Stimulated activated CD8-positive, alpha-beta memory T cell treated with anti-CD3 and anti-CD28 coated beads, Interleukin-15, amount 100 ng/mL, for 24 hours (primary cell): ENCODE data around the gene TEX35.
"Not testable (repeated sequence)": the region's sequence is repeated elsewhere in the genome, so short reads cannot be mapped to it uniquely, and the experiment has no call there.

Experiments
- DNase-seq: peaks from one replicate; pipeline ENCODE4 v3.0.0-alpha.2; 2020; ENCODE audit warnings: low read depth

Gene TEX35

DNA sequence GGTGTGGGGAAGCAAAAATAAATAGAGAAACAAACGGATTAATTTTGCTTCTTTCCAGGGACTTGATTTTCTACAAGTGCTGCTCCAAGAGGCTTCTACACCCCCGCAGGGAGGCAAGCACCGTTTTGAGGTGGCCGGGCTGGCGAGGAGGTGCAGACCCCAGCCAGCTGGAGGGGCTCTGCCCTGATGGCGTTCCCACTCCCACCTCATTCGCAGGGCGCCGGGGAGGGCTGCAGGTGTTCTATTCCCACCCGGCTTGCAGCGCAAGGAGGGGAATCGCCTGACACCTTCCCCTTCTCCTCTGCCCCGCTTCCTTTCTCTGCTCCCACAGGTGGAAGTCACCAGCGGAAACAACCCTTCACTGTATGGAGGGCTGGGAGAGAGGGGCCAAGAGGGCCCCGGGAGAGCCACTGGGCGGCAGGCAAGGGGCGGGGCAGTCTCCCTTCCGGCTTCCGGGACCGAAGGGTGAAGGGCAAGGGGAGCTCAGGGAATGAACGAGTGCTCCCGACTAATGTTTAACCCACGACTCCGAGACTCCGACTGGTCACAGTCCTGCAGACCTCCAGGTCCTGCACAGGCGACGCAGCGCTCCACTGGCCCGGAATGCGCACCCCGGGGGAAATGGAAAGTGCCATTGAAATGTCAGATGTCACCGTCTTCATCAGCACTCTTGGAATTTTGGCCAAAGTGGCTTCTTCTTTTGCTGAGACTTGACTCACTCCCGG, 29.1 kb downstream of the TEX35 start:
- peak; percentile 26 for DNase-seq

GRCh38 chr1:178542554-178543289, 29.8 kb downstream of the TEX35 start:
- DNase-seq: peak; percentile 96

- no peak for DNase-seq
These were observed 30.3 kb downstream of the TEX35 start for GRCh38 chr1:178543290-178543607.

GRCh38 chr1:178544531-178544930, 31.6 kb downstream of the TEX35 start:
- no peak for DNase-seq

DNA sequence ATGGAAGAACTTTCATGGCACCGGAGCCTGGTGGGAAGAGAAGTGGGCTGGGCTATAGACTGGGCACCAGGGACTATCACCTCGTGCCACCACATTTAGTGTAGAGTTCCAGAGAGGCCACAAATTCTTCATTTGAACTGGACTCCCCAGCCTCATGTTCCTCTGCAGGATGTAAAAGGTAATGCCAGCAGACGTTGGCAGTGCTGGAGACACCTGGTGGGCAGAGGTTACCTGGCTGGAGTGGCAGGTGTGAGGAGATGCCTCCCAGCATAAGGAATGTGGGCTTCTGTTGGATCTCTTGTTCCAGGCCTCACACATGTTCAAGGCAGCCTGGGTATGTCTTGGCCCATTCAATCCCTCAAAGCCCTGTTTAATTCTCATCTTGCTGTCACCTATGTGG, 35.2 kb downstream of the TEX35 start:
- DNase-seq: no peak

DNA sequence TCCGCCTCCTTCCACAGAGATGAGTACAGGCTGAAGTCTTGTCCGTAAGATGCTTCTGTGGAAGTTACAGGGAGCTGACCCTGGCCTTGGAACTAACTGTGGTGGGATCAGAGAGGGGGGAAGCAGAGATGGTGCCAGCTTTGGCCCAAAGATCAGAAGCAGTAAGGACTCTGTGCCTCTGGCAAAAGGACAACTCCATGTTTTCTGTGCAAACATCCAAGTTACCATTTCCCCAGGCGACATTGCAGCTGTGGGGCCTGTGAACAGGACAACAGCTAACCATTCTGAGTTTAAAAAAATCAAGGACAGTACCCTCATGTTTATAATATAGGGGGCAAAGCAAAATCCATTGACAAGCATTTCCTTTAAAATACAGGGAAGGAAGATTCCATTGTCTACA, 38.4 kb downstream of the TEX35 start:
- DNase-seq: no peak

DNA sequence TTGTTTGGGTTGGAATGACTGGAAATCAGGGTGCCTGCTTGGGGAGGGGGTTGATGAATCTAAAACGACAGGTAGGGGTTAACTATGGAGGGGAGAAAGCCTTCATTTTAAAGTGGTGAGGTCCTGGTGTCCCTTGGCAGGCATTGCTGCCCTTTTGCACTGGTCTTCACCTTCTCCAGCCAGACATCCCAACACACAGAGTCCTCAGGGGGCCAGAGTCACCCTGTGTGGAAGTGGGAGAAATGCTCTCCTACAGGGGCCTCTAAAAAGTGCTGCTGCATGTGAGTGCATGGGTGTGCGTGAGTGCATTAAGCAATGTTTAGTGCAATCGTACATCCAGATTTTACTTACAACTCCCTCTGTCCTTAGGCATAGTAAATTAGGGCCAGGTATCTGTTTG, 39.0 kb downstream of the TEX35 start:
- DNase-seq: no peak

GRCh38 chr1:178552856-178553255, 39.9 kb downstream of the TEX35 start:
- DNase-seq: no peak

DNA sequence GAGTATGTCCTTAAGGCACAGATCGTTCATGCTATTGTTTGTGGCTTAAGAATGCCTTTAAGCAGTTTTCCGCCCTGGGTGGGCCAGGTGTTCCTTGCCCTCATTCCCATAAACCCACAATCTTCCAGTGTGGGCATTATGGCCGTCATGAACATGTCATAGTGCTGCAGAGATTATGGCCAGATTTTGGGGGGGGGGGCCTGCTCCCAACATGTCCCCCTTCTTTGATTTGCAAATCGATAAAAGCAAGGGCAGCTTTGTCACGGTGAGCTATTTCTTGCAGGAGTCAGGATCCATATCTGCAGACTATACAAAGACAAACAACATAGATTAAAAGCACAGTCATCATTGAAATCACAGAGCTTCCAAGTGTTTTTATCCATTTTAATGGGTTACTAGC, 41.4 kb downstream of the TEX35 start:
- not testable (repeated sequence) for DNase-seq

DNA sequence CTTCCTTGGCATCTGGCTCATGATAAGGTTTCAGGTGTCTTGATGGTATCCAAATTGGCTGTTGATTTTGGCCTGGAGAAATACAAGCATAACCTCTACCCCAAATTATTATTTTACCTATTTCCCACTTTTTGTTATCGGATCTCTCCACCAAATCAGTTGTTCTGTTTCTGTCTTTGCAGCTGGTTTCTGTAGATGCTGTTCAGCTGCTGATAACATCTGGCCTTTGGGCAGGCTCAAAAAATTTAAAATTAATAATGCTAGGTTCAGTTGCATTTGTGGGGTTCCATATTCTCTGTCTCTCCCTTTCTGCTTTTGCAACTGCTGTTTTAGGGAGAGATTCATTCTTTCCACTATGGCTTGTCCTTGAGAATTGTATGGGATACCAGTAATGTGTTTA, 42.7 kb downstream of the TEX35 start:
- DNase-seq: not testable (repeated sequence)

DNA sequence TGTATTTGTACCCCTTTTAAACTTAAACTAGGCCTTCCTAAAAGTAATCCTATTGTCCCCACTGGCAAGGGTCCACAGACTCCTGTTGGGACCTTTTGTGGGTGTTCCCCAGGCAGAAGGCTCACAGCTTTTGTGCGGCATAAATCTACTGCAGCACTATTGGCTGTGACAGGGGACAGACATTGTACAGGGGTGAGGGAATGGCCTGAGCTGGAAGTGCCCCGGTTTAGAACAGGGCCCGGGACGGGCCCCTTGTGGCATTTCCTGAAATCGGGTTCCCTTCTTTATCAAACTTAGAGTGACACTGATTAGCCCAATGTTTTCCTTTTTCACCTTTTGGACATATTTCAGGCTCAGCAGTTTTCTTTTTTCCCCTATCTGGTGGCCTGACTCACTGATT, 45.9 kb downstream of the TEX35 start:
- not testable (repeated sequence) for DNase-seq

DNA sequence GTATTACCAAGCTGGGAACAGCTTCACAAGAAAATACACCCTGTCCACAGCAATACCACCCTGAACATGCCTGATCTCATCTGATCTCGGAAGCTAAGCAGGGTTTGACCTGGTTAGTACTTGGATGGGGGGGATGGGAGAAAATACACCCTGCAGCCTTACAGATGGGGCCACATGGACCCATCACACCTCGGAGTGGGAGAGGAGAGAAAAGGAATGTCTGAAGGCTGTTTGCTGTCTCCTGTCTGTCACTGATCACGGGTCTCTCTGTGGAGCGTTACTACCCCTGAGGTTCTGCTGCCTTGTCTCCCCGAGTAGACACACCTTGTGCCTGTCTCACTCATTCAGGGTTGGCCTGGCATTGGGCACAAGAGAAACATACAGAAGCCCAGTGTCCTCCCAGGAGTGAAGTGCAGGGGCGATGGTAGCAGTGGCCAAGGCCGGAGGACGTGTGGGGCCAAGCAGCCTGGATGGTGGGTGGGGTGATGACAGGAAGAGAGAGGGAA, 48.0 kb downstream of the TEX35 start:
- no peak for DNase-seq

- no peak for DNase-seq
These were observed 50.4 kb downstream of the TEX35 start for GRCh38 chr1:178563099-178563820.

- no peak for DNase-seq
These were observed 51.3 kb downstream of the TEX35 start for GRCh38 chr1:178564086-178564782.

DNA sequence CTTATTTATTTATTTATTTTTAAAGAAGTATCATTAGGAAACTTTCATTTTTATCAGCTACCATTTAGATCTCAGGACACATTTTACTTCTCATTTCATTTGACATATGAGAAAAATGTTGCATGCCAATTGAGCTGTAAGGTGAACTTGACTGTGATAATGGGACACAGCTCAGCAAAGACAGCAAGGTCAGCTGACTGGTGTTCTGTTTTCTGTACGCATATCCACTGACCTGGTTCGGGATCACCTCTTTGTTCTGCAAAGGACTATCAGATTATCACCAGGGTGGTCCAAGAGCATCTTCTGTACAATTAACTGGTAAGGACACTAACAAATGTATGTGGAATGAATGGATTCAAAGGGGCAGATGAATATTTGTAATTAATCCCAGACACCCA, 51.9 kb downstream of the TEX35 start:
- DNase-seq: no peak

- no peak for DNase-seq
These were observed 52.7 kb downstream of the TEX35 start for GRCh38 chr1:178565586-178565985.

DNA sequence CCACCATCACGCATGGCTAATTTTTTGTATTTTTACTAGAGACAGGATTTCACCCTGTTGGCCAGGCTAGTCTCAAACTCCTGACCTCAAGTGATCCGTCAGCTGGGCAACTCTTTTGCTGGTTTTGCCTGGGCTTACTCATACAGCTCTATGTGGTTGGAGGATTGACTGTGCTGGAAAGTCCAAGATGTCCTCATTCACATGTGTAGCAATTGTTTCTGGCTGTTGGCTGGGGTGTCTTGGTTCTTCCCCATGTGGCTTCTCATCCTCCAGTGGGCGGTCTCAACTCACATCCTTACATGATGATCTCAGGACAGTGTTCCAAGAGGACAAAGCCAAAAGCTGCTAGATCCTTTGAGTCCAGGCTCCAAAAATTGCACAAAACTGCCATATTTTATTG, 53.3 kb downstream of the TEX35 start:
- no peak for DNase-seq

DNA sequence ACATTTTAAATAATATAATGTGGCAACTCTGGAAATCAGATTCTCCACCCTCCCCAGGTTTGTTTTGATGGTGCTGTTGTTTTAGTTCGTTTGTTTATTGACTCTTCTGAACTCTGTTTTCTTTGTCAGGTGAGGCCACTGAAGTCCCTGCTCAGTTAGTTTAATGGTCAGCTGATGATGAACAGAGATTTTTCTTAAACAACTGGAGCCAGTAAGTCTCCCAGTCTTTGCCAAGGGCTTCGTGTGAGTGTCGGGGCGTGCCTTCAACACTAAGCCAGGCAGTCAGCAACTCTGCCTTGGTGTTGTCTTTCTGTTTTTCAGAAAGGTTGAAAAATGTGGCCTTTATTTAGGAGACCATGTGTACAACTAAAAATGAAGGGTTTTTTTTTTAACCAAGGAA, 58.9 kb downstream of the TEX35 start:
- no peak for DNase-seq
